Liver (tissue), 3 donors: Measurements from ENCODE around the gene KIRREL3.

Experiments used
- GABPA ChIP-seq, 2 donors: IDR thresholded peaks in 1 of 2; conservative IDR thresholded peaks in 1 of 2; 2 replicates each; pipeline ENCODE4 v1.6.1; 2016; ENCODE audit warnings: antibody characterized with exemption in 2 of 2, mild to moderate bottlenecking in 1 of 2, moderate library complexity in 1 of 2
- TAF1 ChIP-seq: conservative IDR thresholded peaks from 2 replicates; pipeline ENCODE4 v1.6.1; 2016; ENCODE audit warnings: antibody characterized with exemption, mild to moderate bottlenecking
- YY1 ChIP-seq: IDR thresholded peaks from 2 replicates; pipeline ENCODE4 v1.6.1; 2016; ENCODE audit warnings: antibody characterized with exemption, mild to moderate bottlenecking
- TF ChIP-seq, protein P1 (sequence below): IDR thresholded peaks from 2 replicates; pipeline ENCODE4 v1.6.1; 2016; ENCODE audit warnings: antibody characterized with exemption, mild to moderate bottlenecking
- TF ChIP-seq, protein P2 (sequence below): fragments of 150-350 bp; IDR thresholded peaks from 2 replicates; pipeline ENCODE4 v1.5.1; 2017; ENCODE audit warnings: improper control_type of control experiment, low read depth, low read length; ENCODE audit not compliant: missing input control
- donor health status: healthy.
- donor health status: healthy.

DNA sequence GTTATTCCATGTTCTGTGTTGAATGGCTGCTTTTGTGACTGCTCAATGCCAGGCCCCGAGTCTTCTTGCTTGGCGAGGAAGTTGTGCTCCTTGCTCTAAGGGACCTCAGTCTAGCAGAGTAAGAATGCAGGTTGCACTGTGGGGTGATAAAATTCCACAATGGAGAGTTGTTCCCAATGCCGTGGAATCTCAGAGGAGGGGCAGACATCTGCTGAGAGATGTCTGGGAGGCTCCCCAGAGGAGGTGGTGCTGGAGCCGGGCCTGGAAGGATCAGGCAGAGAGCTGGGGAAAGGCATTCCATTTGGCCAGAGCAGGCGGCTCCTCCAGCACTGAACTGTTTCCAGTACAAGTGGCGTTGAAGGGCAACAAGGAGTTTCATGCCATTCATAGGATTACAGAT is 589.9 kb downstream of the KIRREL3 start:
- TF ChIP-seq, protein P1, sequence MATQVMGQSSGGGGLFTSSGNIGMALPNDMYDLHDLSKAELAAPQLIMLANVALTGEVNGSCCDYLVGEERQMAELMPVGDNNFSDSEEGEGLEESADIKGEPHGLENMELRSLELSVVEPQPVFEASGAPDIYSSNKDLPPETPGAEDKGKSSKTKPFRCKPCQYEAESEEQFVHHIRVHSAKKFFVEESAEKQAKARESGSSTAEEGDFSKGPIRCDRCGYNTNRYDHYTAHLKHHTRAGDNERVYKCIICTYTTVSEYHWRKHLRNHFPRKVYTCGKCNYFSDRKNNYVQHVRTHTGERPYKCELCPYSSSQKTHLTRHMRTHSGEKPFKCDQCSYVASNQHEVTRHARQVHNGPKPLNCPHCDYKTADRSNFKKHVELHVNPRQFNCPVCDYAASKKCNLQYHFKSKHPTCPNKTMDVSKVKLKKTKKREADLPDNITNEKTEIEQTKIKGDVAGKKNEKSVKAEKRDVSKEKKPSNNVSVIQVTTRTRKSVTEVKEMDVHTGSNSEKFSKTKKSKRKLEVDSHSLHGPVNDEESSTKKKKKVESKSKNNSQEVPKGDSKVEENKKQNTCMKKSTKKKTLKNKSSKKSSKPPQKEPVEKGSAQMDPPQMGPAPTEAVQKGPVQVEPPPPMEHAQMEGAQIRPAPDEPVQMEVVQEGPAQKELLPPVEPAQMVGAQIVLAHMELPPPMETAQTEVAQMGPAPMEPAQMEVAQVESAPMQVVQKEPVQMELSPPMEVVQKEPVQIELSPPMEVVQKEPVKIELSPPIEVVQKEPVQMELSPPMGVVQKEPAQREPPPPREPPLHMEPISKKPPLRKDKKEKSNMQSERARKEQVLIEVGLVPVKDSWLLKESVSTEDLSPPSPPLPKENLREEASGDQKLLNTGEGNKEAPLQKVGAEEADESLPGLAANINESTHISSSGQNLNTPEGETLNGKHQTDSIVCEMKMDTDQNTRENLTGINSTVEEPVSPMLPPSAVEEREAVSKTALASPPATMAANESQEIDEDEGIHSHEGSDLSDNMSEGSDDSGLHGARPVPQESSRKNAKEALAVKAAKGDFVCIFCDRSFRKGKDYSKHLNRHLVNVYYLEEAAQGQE: no peak
- TF ChIP-seq, protein P2, sequence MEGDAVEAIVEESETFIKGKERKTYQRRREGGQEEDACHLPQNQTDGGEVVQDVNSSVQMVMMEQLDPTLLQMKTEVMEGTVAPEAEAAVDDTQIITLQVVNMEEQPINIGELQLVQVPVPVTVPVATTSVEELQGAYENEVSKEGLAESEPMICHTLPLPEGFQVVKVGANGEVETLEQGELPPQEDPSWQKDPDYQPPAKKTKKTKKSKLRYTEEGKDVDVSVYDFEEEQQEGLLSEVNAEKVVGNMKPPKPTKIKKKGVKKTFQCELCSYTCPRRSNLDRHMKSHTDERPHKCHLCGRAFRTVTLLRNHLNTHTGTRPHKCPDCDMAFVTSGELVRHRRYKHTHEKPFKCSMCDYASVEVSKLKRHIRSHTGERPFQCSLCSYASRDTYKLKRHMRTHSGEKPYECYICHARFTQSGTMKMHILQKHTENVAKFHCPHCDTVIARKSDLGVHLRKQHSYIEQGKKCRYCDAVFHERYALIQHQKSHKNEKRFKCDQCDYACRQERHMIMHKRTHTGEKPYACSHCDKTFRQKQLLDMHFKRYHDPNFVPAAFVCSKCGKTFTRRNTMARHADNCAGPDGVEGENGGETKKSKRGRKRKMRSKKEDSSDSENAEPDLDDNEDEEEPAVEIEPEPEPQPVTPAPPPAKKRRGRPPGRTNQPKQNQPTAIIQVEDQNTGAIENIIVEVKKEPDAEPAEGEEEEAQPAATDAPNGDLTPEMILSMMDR: no peak
- TF ChIP-seq YY1: no peak
- TF ChIP-seq GABPA (IDR thresholded peaks at IDR 0.05 in 1 of 2, conservative IDR thresholded peaks at IDR 0.05 in 1 of 2): no peak
- TF ChIP-seq TAF1: no peak
